GM12892 (cell line): ENCODE data around the gene SCFD2.

Experiments used
- POLR2A ChIP-seq: IDR thresholded peaks from 2 replicates; pipeline ENCODE4 v1.6.1; 2011; ENCODE audit warnings: low read depth, low read length, control low read depth
- POLR2AphosphoS5 ChIP-seq: IDR thresholded peaks from 2 replicates; pipeline ENCODE4 v1.6.1; 2011; ENCODE audit warnings: low read depth, low read length, control low read depth

DNA sequence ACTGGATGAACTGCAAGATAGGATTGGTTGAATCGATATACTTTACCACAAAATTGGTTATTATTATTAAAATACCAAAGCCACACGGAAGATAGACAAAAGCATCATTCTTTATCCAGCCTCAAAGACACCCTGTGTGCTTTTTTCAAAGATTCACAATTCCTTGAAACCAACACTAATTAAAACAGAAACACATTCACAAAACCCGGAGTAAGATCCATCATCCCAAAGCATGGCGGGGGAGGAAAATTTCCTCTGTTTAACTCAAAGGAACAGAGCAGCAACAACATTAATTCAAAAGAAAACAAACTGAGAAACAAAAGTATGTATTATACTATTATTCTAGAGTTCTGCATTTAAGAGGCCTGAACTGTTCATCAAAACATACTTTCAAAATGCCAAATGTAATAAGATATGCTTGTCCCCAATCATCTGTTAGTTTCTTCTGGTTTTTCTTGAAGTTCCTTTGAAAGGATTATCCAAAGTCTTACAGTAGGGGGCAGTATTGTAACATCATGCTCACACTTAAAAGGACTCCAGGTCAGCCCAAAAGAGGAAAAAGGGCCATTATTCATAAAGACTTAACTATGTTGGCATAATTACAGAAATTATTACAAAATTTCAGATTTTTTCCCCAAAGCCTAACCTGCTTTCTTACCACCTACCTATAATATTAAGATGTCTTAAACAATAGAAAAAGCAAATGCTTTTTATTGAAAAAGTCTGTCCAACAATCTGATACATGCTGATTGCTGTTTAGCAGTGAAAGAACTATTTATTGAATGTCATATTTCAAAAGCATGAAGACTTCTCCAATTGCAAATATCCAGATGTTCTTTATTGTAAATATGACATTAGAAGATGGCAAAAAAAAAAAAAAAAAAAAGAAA, 168.7 kb downstream of the SCFD2 start:
- no peak for TF ChIP-seq POLR2A
- no peak for TF ChIP-seq POLR2AphosphoS5
